ENCODE data around the gene VAMP4.

VAMP4 gene

GRCh38 chr1:171741872-171742576 is at the start of gene VAMP4:
VAMP4 (minus strand) TSS chr1:171742065; CDS start chr1:171738414, 3,651 bp downstream.
- peak; percentile 81 for DNase-seq

- DNase-seq: no peak
Observed at GRCh38 chr1:171790318-171790717, 48.5 kb upstream of the VAMP4 start.

GRCh38 chr1:171788696-171789095 is 46.8 kb upstream of the VAMP4 start:
- DNase-seq: no peak

GRCh38 chr1:171787686-171788480 is 46.0 kb upstream of the VAMP4 start:
- no peak for DNase-seq

GRCh38 chr1:171786534-171786933 is 44.7 kb upstream of the VAMP4 start:
- DNase-seq: no peak

GRCh38 chr1:171785766-171786165 is 43.9 kb upstream of the VAMP4 start:
- no peak for DNase-seq

GRCh38 chr1:171784784-171785183 is 42.9 kb upstream of the VAMP4 start:
- DNase-seq: no peak

- no peak for DNase-seq
Observed at GRCh38 chr1:171783816-171784530, 42.1 kb upstream of the VAMP4 start.

- peak; percentile 99 for DNase-seq
Observed at GRCh38 chr1:171781176-171781875, 39.5 kb upstream of the VAMP4 start, which contains the start of gene METTL13. METTL13 (plus strand) TSS chr1:171781660; CDS start chr1:171781968, 308 bp downstream.

- no peak for DNase-seq
Observed at GRCh38 chr1:171780583-171781175, 38.8 kb upstream of the VAMP4 start.

- no peak for DNase-seq
Observed at GRCh38 chr1:171772312-171772711, 30.4 kb upstream of the VAMP4 start.

GRCh38 chr1:171769754-171770153 is 27.9 kb upstream of the VAMP4 start:
- no peak for DNase-seq

- DNase-seq: no peak
Observed at GRCh38 chr1:171769171-171769570, 27.3 kb upstream of the VAMP4 start.

GRCh38 chr1:171763764-171764163 is 21.9 kb upstream of the VAMP4 start:
- DNase-seq: no peak

- no peak for DNase-seq
Observed at GRCh38 chr1:171762143-171762563, 20.3 kb upstream of the VAMP4 start.

GRCh38 chr1:171758011-171758410 is 16.1 kb upstream of the VAMP4 start:
- no peak for DNase-seq

- DNase-seq: no peak
Observed at GRCh38 chr1:171756856-171757255, 15.0 kb upstream of the VAMP4 start.

GRCh38 chr1:171754971-171755370 is 13.1 kb upstream of the VAMP4 start:
- no peak for DNase-seq

GRCh38 chr1:171754353-171754705 is 12.5 kb upstream of the VAMP4 start:
- DNase-seq: no peak

GRCh38 chr1:171753685-171754352 is 12.0 kb upstream of the VAMP4 start:
- no peak for DNase-seq

GRCh38 chr1:171753182-171753581 is 11.3 kb upstream of the VAMP4 start:
- no peak for DNase-seq

- no peak for DNase-seq
Observed at GRCh38 chr1:171751221-171751620, 9.4 kb upstream of the VAMP4 start.

Data from NCI-H1092 (cell line).